Gastrocnemius medialis (tissue), 4 donors: Measurements from ENCODE around the gene MACROD2. TPM values are rescaled to one million over a fixed set of nuclear protein-coding genes. Genes with fewer than 3 reads are reported as not detected.

Experiments used
- ATAC-seq, 2 donors: fragments of 150-250 bp; one replicate each; pipeline ENCODE4 v1.9.1; 2016
- DNase-seq, 2 donors: peaks; one replicate each; pipeline ENCODE4 v3.0.0-alpha.2; 2019
- H3K27ac ChIP-seq, 4 donors: fragments of 200-600 bp; sonication (generic); 1 replicate in 1 of 4; 2 replicates in 3 of 4; pipeline ENCODE4 v1.5.1; 2016 to 2018; ENCODE audit warnings: mild to moderate bottlenecking in 2 of 4, moderate library complexity in 1 of 4
- H3K27me3 ChIP-seq, 3 donors: fragments of 200-600 bp; sonication (generic) in 2 of 3; 1 replicate in 1 of 3; 2 replicates in 2 of 3; pipeline versions ENCODE4 v1.5.1 to v1.6.0; 2016 to 2019; ENCODE audit warnings: mild to moderate bottlenecking in 1 of 3, moderate library complexity in 1 of 3
- H3K36me3 ChIP-seq, 2 donors: fragments of 200-600 bp; sonication (generic) in 1 of 2; one replicate each; pipeline ENCODE4 v1.5.1; 2017 to 2018
- H3K4me1 ChIP-seq, 2 donors: fragments of 200-600 bp; sonication (generic) in 1 of 2; one replicate each; pipeline ENCODE4 v1.5.1; 2016 to 2017; ENCODE audit warnings: mild to moderate bottlenecking in 2 of 2
- H3K4me3 ChIP-seq, 4 donors: fragments of 200-600 bp; sonication (generic) in 3 of 4; 1 replicate in 1 of 4; 2 replicates in 3 of 4; pipeline ENCODE4 v1.5.1; 2016 to 2019; ENCODE audit warnings: mild to moderate bottlenecking in 2 of 4
- H3K9me3 ChIP-seq, 3 donors: fragments of 200-600 bp; sonication (generic) in 2 of 3; 1 replicate in 1 of 3; 2 replicates in 2 of 3; pipeline ENCODE4 v1.5.1; 2016 to 2019
- CTCF ChIP-seq, 5 experiments: fragments of 450-650 bp in 3 of 5; fragments of 200-600 bp in 2 of 5; sonication (generic) in 2 of 5; IDR thresholded peaks in 4 of 5; conservative IDR thresholded peaks in 1 of 5; 1 replicate in 4 of 5; 2 replicates in 1 of 5; pipeline ENCODE4 v1.5.1; 2016 to 2019; ENCODE audit warnings: antibody characterized with exemption in 5 of 5, mild to moderate bottlenecking in 3 of 5, moderate library complexity in 3 of 5
- POLR2A ChIP-seq, 2 donors: fragments of 450-650 bp; IDR thresholded peaks; one replicate each; pipeline ENCODE4 v1.6.1; 2017; ENCODE audit warnings: antibody characterized with exemption in 2 of 2, mild to moderate bottlenecking in 2 of 2, moderate library complexity in 2 of 2
- in situ Hi-C, 4 donors: fragments of 200-750 bp; cut with MboI; loops; one replicate each; pipeline versions ENCODE4 v1.15.0 to v1.8.0; 2017; ENCODE audit warnings: low sequenced_read_pairs in 4 of 4
- intact Hi-C: fragments of 100-400 bp; cut with DNase I; formaldehyde crosslinking; loops from one replicate; pipeline ENCODE4 v1.15.1; 2023; ENCODE audit warnings: low total_unique reads
- total RNA-seq, 4 donors: library from RNA; depleted of rRNA; stranded (reverse); fragments of >200 nt; gene quantifications; one replicate each; pipeline versions ENCODE4 v1.1.0 to v1.2.3, GENCODE V29; 2016

MACROD2 gene
- total RNA-seq, 4 donors from 2014 or later: 1.8 to 10.2 (median 3.6) TPM

GRCh38 chr20:16095226-16095625 is 2099.9 kb downstream of the MACROD2 start:
- in situ Hi-C loops: no loop called here
- ATAC-seq: no peak

GRCh38 chr20:16096756-16097326 is 2101.5 kb downstream of the MACROD2 start:
- H3K27me3 ChIP-seq: no peaks in the 10 kb centered on the region
- intact Hi-C loops: no loop called here
- no peaks in the 10 kb centered on the region for H3K9me3 ChIP-seq
- no peak for ATAC-seq
- in situ Hi-C loops: no loop called here
- H3K4me3 ChIP-seq: no peak overlapping the region
- H3K27ac ChIP-seq: no peak overlapping the region
- H3K36me3 ChIP-seq: no peaks in the 10 kb centered on the region
- DNase-seq: no peak
- TF ChIP-seq POLR2A (IDR thresholded peaks at IDR 0.05): no peak
- no peak for TF ChIP-seq CTCF (IDR thresholded peaks at IDR 0.05 in 4 of 5, conservative IDR thresholded peaks at IDR 0.05 in 1 of 5)
- no peaks in the 10 kb centered on the region for H3K4me1 ChIP-seq

More at GRCh38 chr20:16095226-16095625, 2099.9 kb downstream of the MACROD2 start:
- Histone ChIP-seq H3K27me3 (no peaks in the 10 kb centered on the region), H3K4me3 (no peak overlapping the region), H3K27ac (no peak overlapping the region), H3K36me3 (no peaks in the 10 kb centered on the region), H3K9me3 (peaks cover 0 to 4% (median 0%) of the 10 kb centered on the region in 3 donors), H3K4me1 (no peaks in the 10 kb centered on the region)
- intact Hi-C loops: no loop called here
- TF ChIP-seq CTCF (IDR thresholded peaks at IDR 0.05 in 4 of 5, conservative IDR thresholded peaks at IDR 0.05 in 1 of 5): no peak
- TF ChIP-seq POLR2A (IDR thresholded peaks at IDR 0.05): no peak
- DNase-seq: no peak

GRCh38 chr20:16097788-16098187 is 2102.5 kb downstream of the MACROD2 start:
- DNase-seq (no peak), ATAC-seq (no peak)
- Histone ChIP-seq H3K9me3 (no peaks in the 10 kb centered on the region), H3K4me3 (no peak overlapping the region), H3K27me3 (no peaks in the 10 kb centered on the region), H3K27ac (no peak overlapping the region), H3K36me3 (no peaks in the 10 kb centered on the region), H3K4me1 (no peaks in the 10 kb centered on the region)
- intact Hi-C loops: no loop called here
- in situ Hi-C loops: no loop called here
- no peak for TF ChIP-seq CTCF (IDR thresholded peaks at IDR 0.05 in 4 of 5, conservative IDR thresholded peaks at IDR 0.05 in 1 of 5)
- no peak for TF ChIP-seq POLR2A (IDR thresholded peaks at IDR 0.05)

- in situ Hi-C loops (no loop called here), intact Hi-C loops (no loop called here)
- H3K4me1 ChIP-seq: no peaks in the 10 kb centered on the region
- TF ChIP-seq POLR2A (IDR thresholded peaks at IDR 0.05): no peak
- TF ChIP-seq CTCF (IDR thresholded peaks at IDR 0.05 in 4 of 5, conservative IDR thresholded peaks at IDR 0.05 in 1 of 5): no peak
- ATAC-seq (peak in 1 of 2 donors; percentile 50), DNase-seq (no peak)
- no peak overlapping the region for H3K27ac ChIP-seq
- H3K27me3 ChIP-seq: no peaks in the 10 kb centered on the region
- H3K4me3 ChIP-seq: no peak overlapping the region
- no peaks in the 10 kb centered on the region for H3K36me3 ChIP-seq
- H3K9me3 ChIP-seq: no peaks in the 10 kb centered on the region
These were observed 2103.7 kb downstream of the MACROD2 start for GRCh38 chr20:16098890-16099639.
